Body of pancreas (tissue), 4 donors: ENCODE results near the gene ZNF57. TPM values are rescaled to one million over a fixed set of nuclear protein-coding genes. Genes with fewer than 3 reads are reported as not detected.
A peak's percentile ranks its signal among the peaks of the same experiment; 100 is the strongest.

Source experiments
- ATAC-seq: fragments of 150-250 bp; one replicate; pipeline ENCODE4 v1.9.1; 2016
- DNase-seq, 4 donors: peaks; one replicate each; pipeline ENCODE4 v3.0.0-alpha.2; 2019
- H3K27ac ChIP-seq, 4 donors: fragments of 200-600 bp; sonication (generic); 1 replicate in 3 of 4; 2 replicates in 1 of 4; pipeline versions ENCODE4 v1.5.1 to v1.6.1; 2016 to 2019; ENCODE audit warnings: mild to moderate bottlenecking in 1 of 4, mixed read lengths in 1 of 4, moderate library complexity in 1 of 4
- H3K27me3 ChIP-seq, 2 donors: fragments of 200-600 bp; sonication (generic); one replicate each; pipeline ENCODE4 v1.6.0; 2016; ENCODE audit warnings: mild to moderate bottlenecking in 1 of 2
- H3K36me3 ChIP-seq, 2 donors: fragments of 200-600 bp; sonication (generic); replicated peaks in 1 of 2; 2 replicates each; pipeline ENCODE4 v1.5.1; 2016; ENCODE audit warnings: low read depth in 2 of 2; ENCODE audit not compliant: insufficient read depth in 1 of 2
- H3K4me1 ChIP-seq: fragments of 200-600 bp; sonication (generic); one replicate; pipeline ENCODE4 v1.6.0; 2016
- H3K4me3 ChIP-seq, 2 donors: fragments of 200-600 bp; sonication (generic); 1 replicate in 1 of 2; 2 replicates in 1 of 2; pipeline ENCODE4 v1.5.1; 2016 to 2019
- H3K9me3 ChIP-seq, 3 donors: fragments of 200-600 bp; sonication (generic); 1 replicate in 2 of 3; 2 replicates in 1 of 3; pipeline ENCODE4 v1.5.1; 2016
- CTCF ChIP-seq, 7 experiments: fragments of 450-650 bp in 4 of 7; fragments of 200-600 bp in 3 of 7; sonication (generic) in 3 of 7; IDR thresholded peaks; one replicate each; pipeline ENCODE4 v1.5.1; 2016 to 2019; ENCODE audit warnings: antibody characterized with exemption in 7 of 7
- POLR2A ChIP-seq, 3 donors: fragments of 450-650 bp; IDR thresholded peaks; one replicate each; pipeline ENCODE4 v1.6.1; 2016; ENCODE audit warnings: antibody characterized with exemption in 3 of 3, mild to moderate bottlenecking in 2 of 3
- WGBS, 2 donors: methylation state at CpG; one replicate each; pipeline ENCODE4 v1.1.5; 2017; 5-methylcytosine and 5-hydroxymethylcytosine counted together
- intact Hi-C: fragments of 100-400 bp; cut with DNase I; formaldehyde crosslinking; loops from one replicate; pipeline ENCODE4 v1.15.1; 2023
- total RNA-seq, 2 donors: library from RNA; depleted of rRNA; stranded (reverse); fragments of >200 nt; gene quantifications; one replicate each; pipeline ENCODE4 v1.1.0, GENCODE V29; 2016

ZNF57 gene
- total RNA-seq, 2 donors from 2014 or later = 0.33 to 2.3 TPM

DNA sequence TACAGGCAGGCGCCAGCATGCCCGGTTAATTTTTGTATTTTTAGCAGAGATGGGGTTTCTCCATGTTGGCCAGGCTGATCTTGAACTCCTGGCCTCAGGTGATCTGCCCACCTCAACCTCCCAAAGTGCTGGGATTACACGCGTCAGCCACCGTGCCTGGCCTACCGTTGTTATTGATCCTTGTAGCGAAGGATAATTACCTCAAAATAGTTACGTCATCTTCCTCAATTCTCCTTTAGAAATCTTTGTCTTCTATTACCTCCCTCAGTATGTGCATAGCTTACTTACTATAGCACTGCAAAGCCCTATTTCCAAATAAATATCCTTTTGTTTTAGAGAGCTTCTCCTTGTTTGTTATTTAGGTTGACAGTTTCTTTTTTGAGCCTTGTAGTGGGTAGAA lies 67.2 kb downstream of the ZNF57 start:
- intact Hi-C loops = loop anchor here (10.0 kb wide), 1 partner anchor 67 kb away; no protein-coding TSS in a partner anchor
- Histone ChIP-seq H3K36me3 (no peaks in the 10 kb centered on the region), H3K27ac (peak overlapping the region in 1 of 4 donors; percentile 86), H3K27me3 (no peaks in the 10 kb centered on the region), H3K9me3 (no peaks in the 10 kb centered on the region), H3K4me3 (no peak overlapping the region), H3K4me1 (peaks cover 26% of the 10 kb centered on the region)
- ATAC-seq = no peak
- 78 to 81% methylated on average over 8 of the region's 8 CpGs for WGBS, 2 donors
- TF ChIP-seq POLR2A (IDR thresholded peaks at IDR 0.05) (no peak), CTCF (IDR thresholded peaks at IDR 0.05) (no peak)
- no peak for DNase-seq

Other genes with a start within 250 kb of the ZNF57 start
- 10 to 100 TPM in 1 of 2 donors, 1 to 10 TPM in 1; 5.7 to 12.9 TPM for gene GNG7, start 198.2 kb upstream of the ZNF57 start, total RNA-seq
- 1 to 10 TPM in 1 of 2 donors, under 1 TPM in 1; 0.78 to 4.9 TPM for gene DIRAS1, start 179.6 kb upstream of the ZNF57 start, total RNA-seq
- gene SLC39A3, start 160.9 kb upstream of the ZNF57 start, total RNA-seq = 10 to 100 TPM; 36.1 to 48.8 TPM
- 10 to 100 TPM; 24.6 to 41.5 TPM for gene SGTA, start 117.7 kb upstream of the ZNF57 start, total RNA-seq
- gene THOP1, start 115.4 kb upstream of the ZNF57 start, total RNA-seq = 10 to 100 TPM; 17.5 to 19.7 TPM
- 1 to 10 TPM; 3.6 to 4.4 TPM for gene ZNF554, start 81.1 kb upstream of the ZNF57 start, total RNA-seq
- 1 to 10 TPM; 2.3 to 4.6 TPM for gene ZNF555, start 59.5 kb upstream of the ZNF57 start, total RNA-seq
- gene ZNF556, start 33.6 kb upstream of the ZNF57 start, total RNA-seq = not detected
- gene ZNF77, start 44.0 kb downstream of the ZNF57 start, total RNA-seq = 1 to 10 TPM; 3.3 to 6.2 TPM
- under 1 TPM in 1 of 2 donors, not detected in 1; 0.33 TPM for gene TLE6, start 76.6 kb downstream of the ZNF57 start, total RNA-seq
- gene TLE2, start 128.4 kb downstream of the ZNF57 start, total RNA-seq = 10 to 100 TPM; 34.5 to 45.2 TPM
- gene TLE5, start 161.6 kb downstream of the ZNF57 start, total RNA-seq = 100 to 1,000 TPM; 166 to 254 TPM
- 10 to 100 TPM; 27.2 to 37.2 TPM for gene GNA11, start 193.4 kb downstream of the ZNF57 start, total RNA-seq
- 1 to 10 TPM; 1.6 to 2.6 TPM for gene GNA15, start 235.1 kb downstream of the ZNF57 start, total RNA-seq